Adrenal gland (tissue), 5 donors: ENCODE measurements around the gene PDLIM4.

Experiments
- POLR2A ChIP-seq, 2 donors: fragments of 450-650 bp; IDR thresholded peaks; one replicate each; pipeline ENCODE4 v1.6.1; 2017; ENCODE audit warnings: antibody characterized with exemption in 2 of 2, mild to moderate bottlenecking in 2 of 2, moderate library complexity in 1 of 2
- TF ChIP-seq, protein P1 (sequence below), 6 experiments: fragments of 450-650 bp in 4 of 6; fragments of 200-600 bp in 2 of 6; sonication (generic) in 1 of 6; IDR thresholded peaks; 1 replicate in 5 of 6; 2 replicates in 1 of 6; pipeline versions ENCODE4 v1.5.1 to v1.8.0; 2016 to 2021; ENCODE audit warnings: antibody characterized with exemption in 6 of 6, mild to moderate bottlenecking in 2 of 6, moderate library complexity in 1 of 6
- donor health status: DM: no; HTN: no; CAD: no.

DNA sequence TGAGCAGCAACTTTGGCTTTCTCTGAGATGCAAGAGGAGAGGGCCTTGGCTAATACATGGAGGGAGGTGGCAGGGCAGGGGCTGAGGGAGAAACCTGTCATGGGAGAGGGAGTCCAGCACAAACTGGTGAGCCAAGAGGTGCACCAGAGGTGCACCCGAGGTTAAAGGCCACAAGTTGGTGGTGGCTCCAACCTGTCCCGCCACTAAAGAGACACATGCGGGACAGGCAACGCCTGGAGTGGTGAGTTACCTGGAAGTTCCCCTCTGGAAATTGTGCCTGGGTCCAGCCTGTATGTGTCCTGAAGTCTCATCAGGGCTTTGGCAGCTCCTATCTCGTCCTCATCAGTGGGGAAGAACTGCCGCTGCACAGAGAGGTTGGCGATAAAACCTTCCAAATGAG is 43.8 kb upstream of the PDLIM4 start:
- TF ChIP-seq POLR2A (IDR thresholded peaks at IDR 0.05): no peak
- TF ChIP-seq, protein P1, sequence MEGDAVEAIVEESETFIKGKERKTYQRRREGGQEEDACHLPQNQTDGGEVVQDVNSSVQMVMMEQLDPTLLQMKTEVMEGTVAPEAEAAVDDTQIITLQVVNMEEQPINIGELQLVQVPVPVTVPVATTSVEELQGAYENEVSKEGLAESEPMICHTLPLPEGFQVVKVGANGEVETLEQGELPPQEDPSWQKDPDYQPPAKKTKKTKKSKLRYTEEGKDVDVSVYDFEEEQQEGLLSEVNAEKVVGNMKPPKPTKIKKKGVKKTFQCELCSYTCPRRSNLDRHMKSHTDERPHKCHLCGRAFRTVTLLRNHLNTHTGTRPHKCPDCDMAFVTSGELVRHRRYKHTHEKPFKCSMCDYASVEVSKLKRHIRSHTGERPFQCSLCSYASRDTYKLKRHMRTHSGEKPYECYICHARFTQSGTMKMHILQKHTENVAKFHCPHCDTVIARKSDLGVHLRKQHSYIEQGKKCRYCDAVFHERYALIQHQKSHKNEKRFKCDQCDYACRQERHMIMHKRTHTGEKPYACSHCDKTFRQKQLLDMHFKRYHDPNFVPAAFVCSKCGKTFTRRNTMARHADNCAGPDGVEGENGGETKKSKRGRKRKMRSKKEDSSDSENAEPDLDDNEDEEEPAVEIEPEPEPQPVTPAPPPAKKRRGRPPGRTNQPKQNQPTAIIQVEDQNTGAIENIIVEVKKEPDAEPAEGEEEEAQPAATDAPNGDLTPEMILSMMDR (IDR thresholded peaks at IDR 0.05): no peak
